BE2C (cell line): ENCODE measurements around the gene PIP4K2A.

ENCODE experiments used
- DNase-seq: peaks from one replicate; pipeline ENCODE4 v3.0.0-alpha.2; 2020
- H3K27me3 ChIP-seq: fragments of 250-450 bp; sonication (Bioruptor Pico); 2 replicates; pipeline ENCODE4 v1.5.1; 2020; ENCODE audit warnings: mild to moderate bottlenecking
- H3K36me3 ChIP-seq: fragments of 250-450 bp; sonication (Bioruptor Pico); 2 replicates; pipeline ENCODE4 v1.5.1; 2020; ENCODE audit warnings: mild to moderate bottlenecking
- H3K4me1 ChIP-seq: fragments of 250-450 bp; sonication (Bioruptor Pico); 2 replicates; pipeline ENCODE4 v1.5.1; 2020
- H3K4me3 ChIP-seq: 2 replicates; pipeline ENCODE4 v1.5.1; 2011; ENCODE audit warnings: low read depth, low read length
- H3K9me3 ChIP-seq: fragments of 250-450 bp; sonication (Bioruptor Pico); 2 replicates; pipeline ENCODE4 v1.5.1; 2020
- TF ChIP-seq, protein P1 (sequence below): IDR thresholded peaks from 2 replicates; pipeline ENCODE4 v1.5.1; 2012; ENCODE audit warnings: mild to moderate bottlenecking, low read depth, low read length

Gene PIP4K2A

DNA sequence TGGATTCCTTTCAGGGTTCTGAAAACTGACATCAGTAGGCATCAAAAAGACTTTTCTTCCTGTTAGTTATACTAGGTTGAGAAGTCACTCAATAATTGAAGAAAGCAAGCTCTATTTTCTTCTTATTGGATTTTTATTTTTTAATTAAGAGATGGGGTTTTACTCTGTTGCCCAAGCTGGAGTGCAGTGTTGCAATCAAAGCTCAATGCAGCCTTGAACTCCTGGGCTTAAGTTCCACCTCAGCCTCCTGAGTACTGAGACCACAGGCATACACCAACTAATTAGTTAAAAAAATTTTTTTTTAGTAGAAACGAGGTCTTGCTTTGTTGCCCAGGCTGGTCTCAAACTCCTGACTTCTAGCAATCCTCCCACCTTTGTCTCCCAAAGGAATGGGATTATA lies 28.0 kb downstream of the PIP4K2A start:
- Histone ChIP-seq H3K36me3 (no peaks in the 10 kb centered on the region), H3K27me3 (no peaks in the 10 kb centered on the region), H3K4me1 (peaks cover 29% of the 10 kb centered on the region), H3K9me3 (no peaks in the 10 kb centered on the region), H3K4me3 (no peak overlapping the region)
- TF ChIP-seq, protein P1, sequence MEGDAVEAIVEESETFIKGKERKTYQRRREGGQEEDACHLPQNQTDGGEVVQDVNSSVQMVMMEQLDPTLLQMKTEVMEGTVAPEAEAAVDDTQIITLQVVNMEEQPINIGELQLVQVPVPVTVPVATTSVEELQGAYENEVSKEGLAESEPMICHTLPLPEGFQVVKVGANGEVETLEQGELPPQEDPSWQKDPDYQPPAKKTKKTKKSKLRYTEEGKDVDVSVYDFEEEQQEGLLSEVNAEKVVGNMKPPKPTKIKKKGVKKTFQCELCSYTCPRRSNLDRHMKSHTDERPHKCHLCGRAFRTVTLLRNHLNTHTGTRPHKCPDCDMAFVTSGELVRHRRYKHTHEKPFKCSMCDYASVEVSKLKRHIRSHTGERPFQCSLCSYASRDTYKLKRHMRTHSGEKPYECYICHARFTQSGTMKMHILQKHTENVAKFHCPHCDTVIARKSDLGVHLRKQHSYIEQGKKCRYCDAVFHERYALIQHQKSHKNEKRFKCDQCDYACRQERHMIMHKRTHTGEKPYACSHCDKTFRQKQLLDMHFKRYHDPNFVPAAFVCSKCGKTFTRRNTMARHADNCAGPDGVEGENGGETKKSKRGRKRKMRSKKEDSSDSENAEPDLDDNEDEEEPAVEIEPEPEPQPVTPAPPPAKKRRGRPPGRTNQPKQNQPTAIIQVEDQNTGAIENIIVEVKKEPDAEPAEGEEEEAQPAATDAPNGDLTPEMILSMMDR: no peak
- no peak for DNase-seq

DNA sequence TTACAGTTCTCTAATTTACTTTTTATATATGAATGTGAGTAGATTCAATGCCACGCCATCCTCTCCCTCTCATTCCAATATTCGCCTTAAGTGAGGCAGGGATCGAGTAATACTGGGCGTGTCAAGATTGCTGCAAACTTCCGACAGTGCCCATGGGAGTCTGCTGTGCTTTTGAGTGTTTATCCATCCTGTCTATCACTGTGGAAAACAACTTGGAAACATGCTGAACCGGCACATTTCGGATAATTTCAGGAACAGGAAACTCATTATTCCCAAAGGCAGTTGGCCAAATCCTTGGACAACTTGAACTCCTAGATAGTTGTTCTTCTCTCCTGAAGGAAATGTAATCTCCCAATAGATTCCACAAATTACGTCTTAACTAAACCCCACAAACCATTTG lies 28.5 kb downstream of the PIP4K2A start:
- DNase-seq: no peak
- no peaks in the 10 kb centered on the region for H3K9me3 ChIP-seq
- H3K36me3 ChIP-seq: no peaks in the 10 kb centered on the region
- peaks cover 29% of the 10 kb centered on the region for H3K4me1 ChIP-seq
- TF ChIP-seq, protein P1: no peak
- H3K4me3 ChIP-seq: no peak overlapping the region
- no peaks in the 10 kb centered on the region for H3K27me3 ChIP-seq

DNA sequence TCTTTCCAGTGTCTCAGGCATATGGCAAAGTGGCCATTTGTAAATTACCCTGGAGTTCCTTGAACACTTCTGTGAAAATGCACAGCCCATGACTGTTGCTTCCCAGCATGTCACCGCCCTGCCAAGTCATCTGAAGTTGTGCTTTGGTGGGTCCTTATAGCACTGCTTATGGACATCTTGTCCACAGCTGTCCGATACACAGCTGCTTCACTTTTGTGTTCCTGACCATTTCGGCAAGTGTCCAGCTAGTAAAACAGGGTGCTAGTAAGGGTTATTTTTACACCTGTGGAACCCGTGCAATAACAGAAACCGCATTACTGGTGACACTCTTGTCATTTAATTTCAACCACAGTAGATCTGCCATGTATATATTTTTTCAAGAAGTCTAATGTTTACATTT lies 29.7 kb downstream of the PIP4K2A start:
- TF ChIP-seq, protein P1: no peak
- H3K27me3 ChIP-seq: no peaks in the 10 kb centered on the region
- H3K36me3 ChIP-seq: no peaks in the 10 kb centered on the region
- no peaks in the 10 kb centered on the region for H3K9me3 ChIP-seq
- peaks cover 29% of the 10 kb centered on the region for H3K4me1 ChIP-seq
- no peak overlapping the region for H3K4me3 ChIP-seq
- DNase-seq: no peak

DNA sequence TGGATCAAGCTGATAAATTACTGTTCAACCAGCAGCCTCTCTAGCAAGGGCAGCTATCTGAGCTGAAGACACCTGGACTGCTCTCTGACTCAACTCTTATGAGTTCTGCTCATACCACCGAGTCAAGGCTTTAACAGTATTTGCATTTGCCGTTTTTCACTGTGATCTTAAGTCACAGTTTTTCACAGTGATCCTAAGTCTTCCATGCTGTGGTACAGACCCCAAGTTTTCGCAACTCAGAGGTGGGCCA lies 31.3 kb downstream of the PIP4K2A start:
- Histone ChIP-seq H3K4me1 (peaks cover 29% of the 10 kb centered on the region), H3K9me3 (no peaks in the 10 kb centered on the region), H3K36me3 (no peaks in the 10 kb centered on the region), H3K4me3 (no peak overlapping the region), H3K27me3 (no peaks in the 10 kb centered on the region)
- TF ChIP-seq, protein P1: no peak
- DNase-seq: no peak

DNA sequence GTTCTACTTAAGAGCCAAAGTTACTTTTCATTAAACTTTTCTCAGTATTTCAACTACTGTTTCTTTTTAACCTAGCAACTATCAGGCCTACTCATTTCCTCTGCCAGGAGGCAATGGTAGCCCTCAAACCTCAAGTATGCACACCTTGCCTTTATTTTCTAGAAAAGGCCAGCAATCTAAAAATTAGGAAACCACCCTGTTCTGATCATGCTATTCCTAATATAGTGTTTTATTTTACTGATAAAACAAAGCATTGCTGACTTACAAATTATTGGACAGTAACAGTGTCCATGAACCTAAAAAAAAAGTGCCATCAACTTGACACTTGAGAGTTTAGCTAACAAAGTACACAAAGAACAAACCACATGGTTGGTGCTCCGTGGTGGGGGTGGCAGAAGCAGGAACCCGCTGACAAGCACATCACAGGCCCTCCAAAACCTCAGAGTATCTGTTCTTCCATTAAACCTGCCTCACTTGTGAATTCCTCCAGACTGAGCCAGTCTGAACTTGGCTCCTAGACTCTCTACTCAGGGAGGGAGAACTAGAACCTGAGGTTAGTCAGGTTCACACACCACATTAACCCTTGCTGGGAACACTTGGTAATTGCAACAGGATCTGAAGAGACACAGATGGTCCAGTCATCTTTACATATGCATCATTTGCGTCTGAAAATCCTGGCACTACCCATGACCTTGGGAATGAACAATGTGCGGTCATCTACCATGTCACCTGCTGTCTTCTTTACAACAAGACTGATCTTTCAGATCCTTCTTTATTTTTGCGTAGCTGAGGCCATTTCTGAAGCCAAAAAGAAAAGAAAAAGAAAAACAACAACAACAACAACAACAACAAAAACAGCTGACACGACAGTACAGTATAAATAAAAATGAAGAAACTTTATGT lies 31.9 kb downstream of the PIP4K2A start:
- Histone ChIP-seq H3K9me3 (no peaks in the 10 kb centered on the region), H3K4me3 (no peak overlapping the region), H3K4me1 (peaks cover 29% of the 10 kb centered on the region), H3K36me3 (no peaks in the 10 kb centered on the region), H3K27me3 (no peaks in the 10 kb centered on the region)
- DNase-seq: no peak
- TF ChIP-seq, protein P1: no peak

DNA sequence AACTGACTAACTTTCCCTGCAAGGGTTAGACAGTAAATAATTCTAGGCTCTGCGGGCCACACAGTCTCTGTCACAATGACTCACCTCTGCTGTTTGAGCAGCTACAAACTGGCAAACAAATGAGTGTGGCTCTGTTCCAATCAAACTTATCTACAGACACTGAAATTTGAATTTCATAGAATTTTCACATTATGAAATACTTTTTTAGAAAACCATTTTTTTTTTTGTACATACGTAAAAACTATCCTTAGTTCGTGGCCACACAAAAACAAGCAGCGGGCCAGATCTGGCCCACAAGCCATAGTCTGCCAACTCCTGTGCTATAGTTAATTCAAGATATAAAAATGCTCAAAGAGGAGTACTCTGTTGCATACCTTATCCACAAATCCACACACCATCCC lies 32.6 kb downstream of the PIP4K2A start:
- Histone ChIP-seq H3K27me3 (no peaks in the 10 kb centered on the region), H3K4me3 (no peak overlapping the region), H3K9me3 (no peaks in the 10 kb centered on the region), H3K36me3 (no peaks in the 10 kb centered on the region), H3K4me1 (peaks cover 29% of the 10 kb centered on the region)
- TF ChIP-seq, protein P1: no peak
- no peak for DNase-seq
